Muscle of back (tissue), 11 donors: Measurements from ENCODE around the gene GUK1. TPM values are rescaled to one million over a fixed set of nuclear protein-coding genes. Genes with fewer than 3 reads are reported as not detected.
"Not testable (repeated sequence)": the region's sequence is repeated elsewhere in the genome, so short reads cannot be mapped to it uniquely, and the experiment has no call there.

ENCODE experiments used
- DNase-seq, 3 donors: peaks; one replicate each; pipeline versions ENCODE4 v3.0.0 to v3.0.0-alpha.2; 2013
- polyA plus RNA-seq, 10 donors: library from polyadenylated mRNA; unstranded; fragments of 120-200 nt; gene quantifications; one replicate each; pipeline ENCODE4 v1.2.1, GENCODE V29; 2013; ENCODE audit not compliant: insufficient read length in 10 of 10

GUK1 gene
- polyA plus RNA-seq, 10 donors, result 96.6 to 185 (median 139) TPM

GRCh38 chr1:228160201-228160761, 20.2 kb downstream of the GUK1 start:
- no peak for DNase-seq

GRCh38 chr1:228161362-228161761, 21.3 kb downstream of the GUK1 start:
- DNase-seq, result no peak

DNA sequence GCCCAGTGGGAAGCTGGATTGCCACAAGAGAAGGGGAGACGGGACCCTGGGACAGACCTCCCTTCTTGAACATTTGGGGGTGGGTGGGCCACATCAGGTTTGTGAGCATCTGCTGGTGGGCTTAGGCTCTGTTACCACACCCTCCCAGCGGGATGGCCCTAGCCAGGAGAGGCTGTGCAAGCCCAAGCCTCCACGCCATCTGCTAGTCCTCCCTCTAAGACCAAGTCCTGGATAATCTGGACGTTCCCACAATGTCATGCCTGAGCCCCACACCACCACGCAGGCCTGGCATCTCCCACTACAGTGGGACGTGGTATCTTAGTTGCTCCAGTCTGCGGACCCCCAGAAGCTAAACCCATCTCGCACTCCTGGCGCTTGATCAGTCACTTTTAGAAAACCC, 21.8 kb downstream of the GUK1 start:
- no peak for DNase-seq

- DNase-seq, result peak in 1 of 3 donors; percentile 59
Observed at GRCh38 chr1:228162286-228163006, 22.4 kb downstream of the GUK1 start.

GRCh38 chr1:228163007-228163753, 23.1 kb downstream of the GUK1 start:
- DNase-seq, result peak in 1 of 3 donors; percentile 63

GRCh38 chr1:228163776-228164519, 23.9 kb downstream of the GUK1 start:
- DNase-seq, result no peak

GRCh38 chr1:228164561-228165371, 24.7 kb downstream of the GUK1 start:
- no peak for DNase-seq

- peak; percentile 99 for DNase-seq
Observed at GRCh38 chr1:228165372-228166169, 25.5 kb downstream of the GUK1 start, which contains the start of gene IBA57. TSS of gene IBA57 (plus strand) at chr1:228165804. CDS start at chr1:228165817, 13 bp downstream.

DNA sequence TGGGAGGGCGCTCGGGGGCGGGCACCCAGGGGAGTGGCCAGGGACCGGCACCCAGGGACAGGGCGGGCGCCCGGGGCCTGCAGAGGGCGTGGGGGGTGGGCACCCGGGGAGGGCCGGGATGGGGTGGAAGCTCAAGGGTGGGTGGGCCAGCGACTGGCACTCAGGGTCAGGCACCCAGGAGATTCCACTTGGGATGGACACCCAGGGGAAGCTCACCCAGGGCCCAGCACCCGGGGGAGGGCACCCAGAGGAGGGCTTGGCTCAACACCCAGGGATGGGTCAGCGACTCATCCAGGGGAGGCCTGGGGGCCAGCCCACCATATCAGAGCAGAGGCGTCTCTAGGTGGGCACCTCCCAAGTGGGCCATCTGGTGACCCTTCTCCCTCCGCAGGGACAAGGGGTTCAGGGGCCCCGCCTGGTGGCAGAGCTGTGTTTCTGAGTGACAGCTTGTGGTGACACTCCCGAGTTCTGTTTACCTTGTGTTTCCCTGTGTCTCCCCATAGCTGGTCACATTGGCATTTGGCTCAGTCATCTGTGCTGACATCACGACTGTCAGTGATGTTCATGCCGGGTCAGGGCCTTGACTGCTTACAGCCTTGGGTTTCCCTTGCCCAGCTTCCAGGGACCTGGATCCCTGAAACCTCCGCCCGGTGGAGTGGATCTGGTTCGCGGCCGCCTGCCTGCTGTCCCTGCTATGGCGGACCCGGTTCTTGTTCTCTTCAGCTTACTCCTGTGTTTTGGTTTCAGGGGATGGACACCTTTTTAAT, 26.3 kb downstream of the GUK1 start:
- DNase-seq, result peak; percentile 56 to 85 (median 75)

GRCh38 chr1:228168563-228169270, 28.6 kb downstream of the GUK1 start:
- DNase-seq, result no peak

- DNase-seq, result no peak
Observed at GRCh38 chr1:228169345-228169744, 29.3 kb downstream of the GUK1 start.

DNA sequence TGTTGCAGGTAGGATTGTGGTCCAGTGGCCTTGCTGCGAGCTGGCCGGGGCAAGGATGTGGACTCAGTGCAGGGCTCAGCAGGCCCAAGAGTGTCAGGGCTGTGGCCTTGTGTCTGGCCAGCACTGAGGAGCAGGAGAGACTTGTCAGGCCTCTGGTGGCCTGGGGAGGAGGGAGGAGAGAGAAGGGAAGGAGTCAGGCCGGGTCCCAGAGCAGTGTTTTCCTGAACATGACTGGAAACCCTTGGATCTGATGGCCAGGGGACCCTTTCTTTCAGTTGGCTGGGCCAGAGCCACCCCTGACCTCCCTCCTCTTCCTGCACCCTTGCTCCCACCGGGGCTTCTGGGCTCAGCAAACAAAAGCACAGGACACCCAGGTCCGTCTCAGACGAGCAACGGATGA, 30.6 kb downstream of the GUK1 start:
- DNase-seq, result no peak

- no peak for DNase-seq
Observed at GRCh38 chr1:228171221-228171891, 31.3 kb downstream of the GUK1 start.

GRCh38 chr1:228172591-228173527, 32.8 kb downstream of the GUK1 start:
- no peak for DNase-seq

- DNase-seq, result not testable (repeated sequence)
Observed at GRCh38 chr1:228173528-228174481, 33.7 kb downstream of the GUK1 start.
